GM21515 (cell line): ENCODE measurements around the gene RSAD1.

ENCODE experiments used
- ATAC-seq: cut with Tn5 transposase; IDR thresholded peaks from one replicate; pipeline ENCODE4 v1.9.1; 2021; ENCODE audit not compliant: unreplicated experiment

Gene RSAD1

GRCh38 chr17:50457621-50458020 is 21.0 kb upstream of the RSAD1 start:
- no peak for ATAC-seq

- ATAC-seq: no peak
Measured at GRCh38 chr17:50458270-50458669, 20.4 kb upstream of the RSAD1 start.

GRCh38 chr17:50458701-50459676 is 19.7 kb upstream of the RSAD1 start:
- no peak for ATAC-seq

- ATAC-seq: no peak
Measured at GRCh38 chr17:50459756-50460155, 18.9 kb upstream of the RSAD1 start.

GRCh38 chr17:50460831-50461526 is 17.7 kb upstream of the RSAD1 start:
- no peak for ATAC-seq

GRCh38 chr17:50461550-50462132 is 17.0 kb upstream of the RSAD1 start:
- ATAC-seq: no peak

- ATAC-seq: no peak
Measured at GRCh38 chr17:50462446-50462845, 16.2 kb upstream of the RSAD1 start.

- no peak for ATAC-seq
Measured at GRCh38 chr17:50464121-50464520, 14.5 kb upstream of the RSAD1 start.

- ATAC-seq: no peak
Measured at GRCh38 chr17:50464736-50465135, 13.9 kb upstream of the RSAD1 start.

- ATAC-seq: no peak
Measured at GRCh38 chr17:50465171-50465570, 13.5 kb upstream of the RSAD1 start.

- no peak for ATAC-seq
Measured at GRCh38 chr17:50465635-50466034, 13.0 kb upstream of the RSAD1 start.

GRCh38 chr17:50466371-50467113 is 12.1 kb upstream of the RSAD1 start:
- ATAC-seq: no peak

- ATAC-seq: no peak
Measured at GRCh38 chr17:50467114-50467854, 11.4 kb upstream of the RSAD1 start.

- no peak for ATAC-seq
Measured at GRCh38 chr17:50467855-50468303, 10.8 kb upstream of the RSAD1 start.

- no peak for ATAC-seq
Measured at GRCh38 chr17:50468304-50469207, 10.1 kb upstream of the RSAD1 start, which contains the start of gene CHAD. Gene CHAD (minus strand): TSS chr17:50468880. CDS start chr17:50468813, 67 bp downstream.

GRCh38 chr17:50469208-50469605 is 9.5 kb upstream of the RSAD1 start:
- no peak for ATAC-seq

- ATAC-seq: no peak
Measured at GRCh38 chr17:50469671-50470305, 8.9 kb upstream of the RSAD1 start.

GRCh38 chr17:50470426-50470825 is 8.2 kb upstream of the RSAD1 start:
- ATAC-seq: no peak
